EH (cell line): Measurements from ENCODE around the gene PDCD11.
A peak's percentile ranks its signal among the peaks of the same experiment; 100 is the strongest.
"Not testable (repeated sequence)": the region's sequence is repeated elsewhere in the genome, so short reads cannot be mapped to it uniquely, and the experiment has no call there.

Experiments used
- DNase-seq: peaks from one replicate; pipeline ENCODE4 v3.0.0-alpha.2; 2015; ENCODE audit warnings: low read depth

Gene PDCD11

GRCh38 chr10:103396067-103396788 is at the start of gene PDCD11, which contains the start of gene ATP5MK:
Gene PDCD11, plus strand, starts transcription at chr10:103396626. Its CDS starts 1,801 bp downstream, at chr10:103398427.
Gene ATP5MK, minus strand, starts transcription at chr10:103396475. Its CDS starts 4,018 bp downstream, at chr10:103392457.
- peak; percentile 99 for DNase-seq

DNA sequence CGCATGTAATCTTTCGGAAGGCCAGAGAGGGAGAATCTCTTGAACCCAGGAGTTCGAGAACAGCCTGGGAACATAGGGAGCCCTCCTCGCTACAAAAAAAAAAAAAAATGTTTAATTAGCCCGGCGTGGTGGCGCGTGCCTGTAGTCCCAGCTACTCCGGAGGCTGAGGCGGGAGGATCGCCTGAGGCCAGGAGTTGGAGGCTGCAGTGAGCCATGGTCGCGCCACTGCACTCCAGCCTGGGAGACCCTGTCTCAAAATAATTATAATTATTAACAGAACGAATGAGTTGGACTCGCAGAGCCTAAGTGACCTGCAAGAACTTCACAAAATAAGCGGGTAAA is 46.3 kb upstream of the PDCD11 start:
- DNase-seq: no peak

DNA sequence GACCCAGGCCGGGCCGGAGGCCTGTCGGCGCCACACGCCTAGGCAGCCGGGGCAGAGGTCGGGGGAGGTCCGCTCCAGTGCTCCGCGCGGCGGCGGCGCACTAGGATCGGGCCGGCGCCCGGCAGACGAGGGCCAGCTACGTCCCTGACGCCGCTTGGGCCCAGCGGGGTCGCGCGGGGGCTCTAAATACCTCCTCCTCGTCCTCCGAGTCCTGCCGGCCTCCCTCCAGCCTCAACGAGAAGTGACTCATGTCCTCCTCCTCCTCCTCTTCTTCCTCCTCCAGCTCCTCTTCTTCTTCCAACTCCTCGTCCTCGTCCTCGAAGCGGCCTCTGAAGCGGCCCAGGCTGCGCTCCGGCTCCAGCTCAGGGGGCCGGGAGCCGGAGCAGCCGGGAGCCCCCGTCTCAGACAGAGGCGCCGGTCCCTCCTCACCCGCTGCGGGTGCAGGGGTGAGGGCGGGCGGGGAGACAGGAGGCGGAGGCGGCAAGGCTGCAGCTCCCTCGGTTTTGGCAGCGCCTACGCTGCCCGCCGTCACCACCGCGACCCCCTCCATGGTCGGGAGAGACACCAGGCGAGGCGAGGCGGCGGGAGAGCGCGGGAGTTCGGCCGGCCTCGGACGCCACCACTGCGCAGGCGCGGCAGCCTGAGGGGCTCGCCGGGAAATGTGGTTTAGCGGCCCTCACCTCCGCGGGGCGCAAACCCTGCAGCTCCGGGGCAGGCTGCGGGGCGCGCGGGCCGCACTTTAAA is 45.7 kb upstream of the PDCD11 start, which contains the start of gene PCGF6:
Gene PCGF6, minus strand, starts transcription at position 624 of the 744 bp plus-strand sequence. Its CDS starts 74 bp downstream, at position 550.
- peak; percentile 83 for DNase-seq

- no peak for DNase-seq
Observed at GRCh38 chr10:103353281-103353680, 43.1 kb upstream of the PDCD11 start.

- not testable (repeated sequence) for DNase-seq
Observed at GRCh38 chr10:103354567-103354966, 41.9 kb upstream of the PDCD11 start.

DNA sequence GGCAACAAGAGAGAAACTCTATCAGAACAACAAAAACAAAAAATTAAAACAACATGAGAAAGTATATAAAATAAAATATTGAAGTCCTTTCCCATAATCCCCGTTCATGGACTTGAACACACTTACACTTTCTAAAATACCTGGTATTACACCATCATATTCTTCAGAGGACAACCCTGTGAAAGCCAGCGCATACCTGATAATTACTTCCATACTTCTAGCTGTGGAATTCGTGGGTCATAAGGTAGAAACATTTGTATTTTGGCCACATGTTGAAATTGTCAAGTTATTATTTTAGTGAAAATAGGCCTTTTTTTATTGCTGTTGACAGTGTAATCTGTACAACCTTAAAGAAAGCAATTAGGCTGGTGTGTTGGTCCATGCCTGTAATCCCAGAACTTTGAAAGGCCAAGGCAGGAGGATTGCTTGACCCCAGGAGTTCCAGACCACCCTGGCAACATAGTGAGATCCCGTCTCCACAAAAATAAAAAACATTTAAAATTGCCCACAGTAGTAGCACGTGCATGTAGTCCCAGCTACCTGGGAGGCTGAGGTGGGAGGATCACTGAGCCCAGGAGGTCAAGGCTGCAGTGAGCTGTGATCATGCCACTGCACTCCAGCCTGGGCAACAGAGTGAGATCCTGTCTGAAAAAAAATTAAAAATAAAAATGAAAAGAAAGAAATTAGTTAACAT is 40.4 kb upstream of the PDCD11 start:
- DNase-seq: no peak

- DNase-seq: not testable (repeated sequence)
Observed at GRCh38 chr10:103359493-103359892, 36.9 kb upstream of the PDCD11 start.

GRCh38 chr10:103360791-103361190 is 35.6 kb upstream of the PDCD11 start:
- DNase-seq: peak; percentile 2

- no peak for DNase-seq
Observed at GRCh38 chr10:103367379-103367781, 29.0 kb upstream of the PDCD11 start.

DNA sequence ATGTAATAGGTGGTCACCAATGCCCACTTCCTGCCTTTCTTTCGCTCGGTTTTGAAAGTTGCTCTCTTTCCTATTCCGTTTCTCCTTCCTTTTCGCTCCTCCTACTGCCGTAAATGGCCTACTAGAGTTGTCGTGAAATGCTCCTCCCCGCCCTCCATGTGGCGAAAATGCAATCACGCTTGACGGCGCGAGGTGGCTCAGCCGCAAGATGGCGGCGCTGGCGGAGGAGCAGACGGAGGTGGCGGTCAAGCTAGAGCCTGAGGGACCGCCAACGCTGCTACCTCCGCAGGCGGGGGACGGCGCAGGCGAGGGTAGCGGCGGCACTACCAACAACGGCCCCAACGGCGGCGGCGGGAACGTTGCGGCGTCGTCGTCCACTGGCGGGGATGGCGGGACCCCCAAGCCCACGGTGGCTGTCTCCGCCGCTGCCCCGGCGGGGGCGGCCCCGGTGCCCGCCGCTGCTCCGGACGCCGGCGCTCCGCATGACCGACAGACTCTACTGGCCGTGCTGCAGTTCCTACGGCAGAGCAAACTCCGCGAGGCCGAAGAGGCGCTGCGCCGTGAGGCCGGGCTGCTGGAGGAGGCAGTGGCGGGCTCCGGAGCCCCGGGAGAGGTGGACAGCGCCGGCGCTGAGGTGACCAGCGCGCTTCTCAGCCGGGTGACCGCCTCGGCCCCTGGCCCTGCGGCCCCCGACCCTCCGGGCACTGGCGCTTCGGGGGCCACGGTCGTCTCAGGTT is 28.5 kb upstream of the PDCD11 start, which contains the start of gene TAF5:
Gene TAF5, plus strand, starts transcription at position 195 of the 737 bp plus-strand sequence. Its CDS starts 14 bp downstream, at position 209.
- DNase-seq: peak; percentile 96

DNA sequence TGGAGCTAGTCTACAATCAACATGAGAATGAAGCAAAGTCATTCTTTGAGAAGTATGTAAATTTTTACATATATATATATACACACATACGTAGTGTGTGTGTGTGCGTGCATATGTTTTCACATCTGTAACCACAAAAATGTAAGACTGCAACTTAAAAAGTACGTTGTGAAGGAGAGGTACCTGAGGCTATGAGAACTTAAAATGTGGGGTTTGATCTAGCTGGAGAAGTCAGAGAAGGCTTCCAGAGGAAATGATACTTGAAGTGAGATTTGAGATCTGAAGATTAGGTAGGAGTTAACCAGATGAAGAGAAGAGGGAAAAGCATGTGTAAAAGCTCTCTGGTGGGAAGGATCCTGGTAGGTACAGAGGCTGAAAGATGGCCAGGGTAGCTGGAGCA is 22.9 kb upstream of the PDCD11 start:
- no peak for DNase-seq

- DNase-seq: no peak
Observed at GRCh38 chr10:103374263-103374662, 22.2 kb upstream of the PDCD11 start.

GRCh38 chr10:103382769-103383168 is 13.7 kb upstream of the PDCD11 start:
- DNase-seq: no peak

DNA sequence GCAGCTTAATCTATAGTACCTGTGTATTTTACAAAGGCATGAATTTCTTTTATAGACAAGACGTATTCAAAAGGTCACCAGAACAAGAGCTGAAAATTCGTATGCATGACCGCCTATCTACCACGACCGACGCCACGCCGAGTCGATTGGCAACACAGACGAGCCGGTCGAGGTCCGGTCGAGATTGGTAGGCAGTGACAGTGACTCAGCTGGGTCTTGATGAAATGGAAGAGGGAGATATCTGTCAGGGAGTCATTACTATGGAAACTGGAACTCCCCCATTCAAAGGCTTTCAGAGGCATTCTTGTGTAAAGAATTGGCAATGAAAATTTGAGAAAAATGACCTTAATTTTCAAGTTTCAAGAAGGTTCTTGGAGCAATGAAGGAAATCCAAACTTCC is 2.2 kb upstream of the PDCD11 start:
- no peak for DNase-seq

GRCh38 chr10:103395754-103396066 is 716 bp upstream of the PDCD11 start:
- DNase-seq: peak; percentile 23

DNA sequence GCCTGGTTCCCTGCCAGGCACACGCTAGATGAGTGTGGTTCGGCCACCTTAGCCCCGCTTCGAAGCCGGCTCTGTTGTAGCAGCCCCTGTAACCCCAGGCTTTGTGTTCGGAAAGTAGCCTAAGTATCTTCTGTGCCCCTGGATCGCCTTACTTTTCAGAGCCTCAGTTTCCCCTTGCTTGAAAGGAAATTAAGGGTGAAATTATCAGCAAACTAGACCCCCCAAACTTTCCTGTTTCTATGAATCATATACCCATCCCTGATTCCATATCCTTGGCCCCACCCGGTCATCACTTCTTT is 312 bp downstream of the PDCD11 start:
- no peak for DNase-seq

GRCh38 chr10:103397191-103397825 is 882 bp downstream of the PDCD11 start:
- peak; percentile 7 for DNase-seq

- DNase-seq: no peak
Observed at GRCh38 chr10:103413564-103413963, 17.1 kb downstream of the PDCD11 start.

- DNase-seq: no peak
Observed at GRCh38 chr10:103415581-103415980, 19.2 kb downstream of the PDCD11 start.

- peak; percentile 72 for DNase-seq
Observed at GRCh38 chr10:103416436-103417147, 20.2 kb downstream of the PDCD11 start.

GRCh38 chr10:103417148-103417469 is 20.7 kb downstream of the PDCD11 start:
- not testable (repeated sequence) for DNase-seq
